AG08396 (cell line): ENCODE data around the gene MARS1.

Experiments
- DNase-seq: peaks from one replicate; pipeline ENCODE4 v3.0.0; 2012; ENCODE audit warnings: low spot score, mixed read lengths

The MARS1 gene

GRCh38 chr12:57531836-57532235 lies 44.0 kb downstream of the MARS1 start:
- DNase-seq, result no peak

- no peak for DNase-seq
These were observed 45.2 kb downstream of the MARS1 start for GRCh38 chr12:57533108-57533507.

GRCh38 chr12:57534250-57534649 lies 46.4 kb downstream of the MARS1 start:
- no peak for DNase-seq

- DNase-seq, result no peak
These were observed 47.2 kb downstream of the MARS1 start for GRCh38 chr12:57534991-57535543.

- DNase-seq, result no peak
These were observed 48.1 kb downstream of the MARS1 start for GRCh38 chr12:57535764-57536596.

GRCh38 chr12:57536597-57536942 lies 48.7 kb downstream of the MARS1 start:
- no peak for DNase-seq

GRCh38 chr12:57539134-57539768 lies 51.4 kb downstream of the MARS1 start:
- DNase-seq, result no peak

- no peak for DNase-seq
These were observed 53.1 kb downstream of the MARS1 start for GRCh38 chr12:57541001-57541400.

GRCh38 chr12:57541717-57542116 lies 53.8 kb downstream of the MARS1 start:
- DNase-seq, result no peak

GRCh38 chr12:57543581-57543980 lies 55.7 kb downstream of the MARS1 start:
- no peak for DNase-seq

- no peak for DNase-seq
These were observed 58.1 kb downstream of the MARS1 start for GRCh38 chr12:57545809-57546437.

- peak; percentile 99 for DNase-seq
These were observed 58.8 kb downstream of the MARS1 start, which contains the start of gene DCTN2 for GRCh38 chr12:57546438-57547287. TSS of gene DCTN2 (minus strand) at chr12:57547192. CDS start at chr12:57547063, 129 bp downstream.

- DNase-seq, result no peak
These were observed 59.6 kb downstream of the MARS1 start for GRCh38 chr12:57547288-57548012.

GRCh38 chr12:57548013-57548315 lies 60.1 kb downstream of the MARS1 start:
- DNase-seq, result no peak

GRCh38 chr12:57548488-57548887 lies 60.6 kb downstream of the MARS1 start:
- DNase-seq, result no peak

GRCh38 chr12:57549203-57549908 lies 61.5 kb downstream of the MARS1 start:
- DNase-seq, result no peak

GRCh38 chr12:57549909-57550640 lies 62.2 kb downstream of the MARS1 start, which contains the start of gene KIF5A:
TSS of gene KIF5A (plus strand) at chr12:57550044. CDS start at chr12:57550272, 228 bp downstream.
- peak; percentile 81 for DNase-seq

GRCh38 chr12:57550641-57551549 lies 63.0 kb downstream of the MARS1 start:
- no peak for DNase-seq
